Hematopoietic multipotent progenitor cell (in vitro differentiated cells): ENCODE measurements around the gene CPLANE2. TPM values are rescaled to one million over a fixed set of nuclear protein-coding genes. Genes with fewer than 3 reads are reported as not detected.
"Not testable (repeated sequence)": the region's sequence is repeated elsewhere in the genome, so short reads cannot be mapped to it uniquely, and the experiment has no call there.

Experiments used
- DNase-seq, 3 donors: peaks; one replicate each; pipeline ENCODE4 v3.0.0-alpha.2; 2011 to 2015; ENCODE audit warnings: low read depth in 2 of 3, low spot score in 2 of 3
- total RNA-seq: library from RNA; depleted of rRNA; stranded (reverse); fragments of >200 nt; gene quantifications from one replicate; pipeline ENCODE4 v1.2.3, GENCODE V29; 2012

Gene CPLANE2
- total RNA-seq, 1 donor, result 20.7 TPM

DNA sequence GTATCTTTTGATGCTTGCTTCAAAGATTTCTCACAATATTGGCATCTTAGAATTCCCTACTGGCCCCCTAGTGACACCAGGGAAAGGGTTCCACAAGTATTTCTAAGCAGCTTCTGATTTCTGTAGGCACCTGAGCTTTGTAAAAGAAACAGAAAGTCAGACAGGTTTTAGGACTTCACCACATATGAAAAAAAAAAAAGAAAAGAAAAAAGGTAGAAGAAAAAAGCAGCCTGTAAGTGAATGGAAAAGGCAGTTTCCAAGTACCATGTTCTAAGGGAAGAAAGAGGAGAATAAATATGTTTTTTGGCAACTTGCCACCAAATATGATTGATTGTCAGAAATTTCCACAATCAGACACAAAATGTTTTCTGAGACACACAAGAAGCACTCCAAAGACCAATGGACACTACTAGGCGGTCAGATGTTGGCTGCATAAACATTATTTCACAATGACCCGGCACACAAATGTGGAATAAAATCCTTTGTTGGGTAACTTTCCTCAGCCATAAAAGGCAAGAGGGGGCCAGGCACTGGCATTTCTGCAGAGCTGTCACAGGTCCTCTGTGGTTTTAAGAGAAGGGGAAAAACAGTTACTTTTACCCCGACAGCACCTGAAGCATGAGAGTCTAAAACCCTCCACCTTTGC is 12.7 kb upstream of the CPLANE2 start:
- DNase-seq, result no peak

DNA sequence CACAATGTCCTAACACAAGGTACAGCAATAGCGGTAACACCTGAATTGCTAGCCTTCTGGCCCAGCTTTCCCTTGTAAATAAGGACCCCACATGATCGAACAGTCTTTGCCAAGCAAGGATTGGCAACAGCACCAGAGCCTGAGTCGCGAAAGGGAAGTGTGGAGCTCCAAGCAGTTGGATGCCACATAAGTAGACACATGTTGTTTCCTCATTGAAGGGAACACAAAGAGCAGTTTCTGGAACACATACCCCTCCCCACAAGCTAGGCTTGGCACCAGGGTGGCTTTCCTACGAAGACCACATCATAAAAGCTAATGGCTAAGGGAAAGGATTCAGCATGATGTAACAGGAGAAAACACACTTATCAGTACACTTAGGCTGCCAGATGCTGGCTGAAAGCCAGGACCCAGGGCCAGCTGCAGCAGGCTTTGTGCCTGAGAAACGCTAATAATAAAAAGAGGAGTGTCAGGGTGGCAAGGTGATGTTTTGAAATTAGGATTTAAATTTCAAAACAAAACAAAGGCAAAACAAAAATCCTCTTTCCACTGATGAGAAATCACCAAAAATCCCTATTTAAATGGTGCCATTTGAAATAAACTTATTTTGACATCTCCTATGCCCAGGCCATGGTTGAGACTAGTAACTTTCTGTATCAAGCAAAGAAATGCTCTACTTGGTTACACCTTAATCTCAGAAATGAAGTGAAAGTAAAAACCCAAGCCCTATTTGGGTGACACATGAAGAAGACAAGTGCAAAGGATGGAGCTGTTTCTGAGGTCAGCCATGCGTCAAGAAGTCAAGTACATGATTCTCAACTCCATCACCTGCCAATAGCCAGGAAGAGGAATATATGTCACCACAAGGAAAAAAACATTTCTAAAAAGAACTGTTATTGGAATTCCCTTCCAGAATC is 11.9 kb upstream of the CPLANE2 start:
- DNase-seq, result peak in 2 of 3 donors; percentile 77 to 89

DNA sequence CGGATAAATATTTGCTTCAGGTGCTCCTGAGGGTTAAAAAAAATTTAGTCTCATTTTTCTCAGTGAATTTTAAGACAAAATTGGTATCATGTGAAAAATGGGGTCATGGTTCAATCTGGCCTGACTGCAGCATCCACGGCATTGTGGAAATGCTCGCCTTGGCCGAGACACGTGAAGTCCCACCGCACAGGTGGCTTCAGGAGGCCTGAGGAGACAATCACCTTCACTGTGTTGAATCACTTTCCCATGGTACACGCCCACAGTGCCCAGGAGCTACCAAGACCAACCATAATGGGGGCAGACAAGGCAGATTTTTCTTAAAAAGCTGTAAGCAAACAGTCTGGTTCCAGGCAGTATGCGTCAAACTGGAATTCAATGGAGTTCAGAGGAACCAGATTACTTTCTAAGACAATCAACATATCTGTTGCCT is 11.0 kb upstream of the CPLANE2 start:
- no peak for DNase-seq

DNA sequence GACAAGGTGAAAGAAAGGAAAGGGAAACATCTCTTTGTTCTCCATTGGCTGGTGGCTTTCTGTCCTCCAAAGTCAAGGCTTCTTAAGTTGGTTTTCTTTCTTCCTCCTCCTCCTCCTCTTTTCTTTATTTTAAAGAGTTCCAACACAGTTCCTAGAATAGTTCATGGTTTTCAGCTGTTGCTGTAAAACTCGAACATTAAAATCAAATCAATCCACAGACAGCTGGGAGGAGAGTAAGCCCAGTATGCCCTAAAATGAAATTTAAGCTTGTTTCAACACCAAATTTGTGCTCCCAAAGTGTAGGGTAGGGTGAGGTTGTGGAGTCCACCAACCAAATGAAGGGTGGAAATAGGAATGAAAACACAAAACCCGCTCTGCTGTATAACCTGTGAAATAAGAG is 10.5 kb upstream of the CPLANE2 start:
- DNase-seq, result no peak

DNA sequence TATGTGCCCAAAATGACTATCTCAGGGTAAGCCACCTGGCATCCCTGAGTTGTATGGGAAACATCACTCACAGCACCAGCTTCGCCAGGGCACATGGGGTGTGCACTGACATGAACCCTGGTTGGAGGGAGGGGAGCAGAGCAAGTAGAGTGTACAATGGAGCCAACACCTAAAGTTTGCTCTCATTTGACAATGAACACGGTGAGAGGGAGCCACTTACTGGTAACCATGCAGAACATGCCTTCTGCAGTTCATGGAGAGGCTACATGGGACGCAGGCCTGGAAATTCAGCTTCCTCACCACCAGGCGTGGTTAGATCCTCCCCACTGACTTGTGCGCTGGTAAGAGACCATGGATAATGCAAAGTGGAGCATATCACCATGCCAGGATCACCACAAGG is 10.0 kb upstream of the CPLANE2 start:
- DNase-seq, result no peak

DNA sequence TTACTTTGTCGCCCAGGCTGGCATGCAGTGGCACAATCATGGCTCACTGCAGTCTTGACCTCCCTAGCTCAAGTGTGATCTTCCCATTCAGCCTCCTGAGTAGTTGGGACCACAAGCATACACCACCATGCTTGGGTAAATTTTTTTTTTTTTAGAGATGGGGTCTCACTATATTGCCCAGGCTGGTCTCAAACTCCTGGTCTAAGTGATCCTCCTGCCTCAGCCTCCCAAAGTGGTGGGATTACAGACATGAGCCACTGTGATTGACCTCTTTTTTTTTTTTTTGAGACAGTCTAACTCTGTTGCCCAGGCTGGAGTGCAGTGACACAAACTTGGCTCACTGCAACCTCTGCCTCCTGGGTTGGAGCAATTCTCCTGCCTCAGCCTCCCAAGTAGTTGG is 9.3 kb upstream of the CPLANE2 start:
- DNase-seq, result not testable (repeated sequence)

DNA sequence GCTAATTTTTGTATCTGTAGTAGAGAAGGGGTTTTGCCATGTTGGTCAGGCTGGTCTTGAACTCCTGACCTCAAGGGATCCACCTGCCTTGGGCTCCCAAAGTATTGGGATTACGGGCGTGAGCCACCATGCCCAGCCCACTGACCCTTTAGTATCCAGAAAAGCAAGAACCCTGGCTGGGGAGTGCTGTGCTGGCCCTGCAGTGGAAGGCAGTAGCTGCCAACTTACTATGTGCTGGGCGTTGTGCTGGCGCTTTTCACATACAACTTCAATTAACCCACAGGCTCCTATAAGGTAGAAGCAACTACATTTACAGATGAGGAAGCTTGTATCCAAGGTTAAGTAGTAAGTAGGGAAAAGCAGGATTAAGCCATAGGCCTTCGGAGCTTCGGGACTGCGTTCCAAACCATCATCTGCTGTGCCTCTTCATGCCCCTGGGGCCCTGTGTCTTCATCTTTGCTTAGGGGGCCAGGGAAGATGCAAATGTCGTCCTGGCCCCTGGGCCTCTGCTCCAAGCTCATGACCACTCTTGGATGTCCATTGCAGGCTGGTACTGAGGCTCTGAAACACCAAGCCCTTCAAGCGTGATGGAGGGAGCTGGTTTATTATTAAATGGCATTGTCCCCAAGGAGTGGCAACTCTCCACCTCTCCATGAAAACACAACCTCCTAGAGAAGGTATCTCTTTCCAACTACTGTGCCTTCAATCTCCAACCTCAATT is 8.7 kb upstream of the CPLANE2 start:
- DNase-seq, result no peak

DNA sequence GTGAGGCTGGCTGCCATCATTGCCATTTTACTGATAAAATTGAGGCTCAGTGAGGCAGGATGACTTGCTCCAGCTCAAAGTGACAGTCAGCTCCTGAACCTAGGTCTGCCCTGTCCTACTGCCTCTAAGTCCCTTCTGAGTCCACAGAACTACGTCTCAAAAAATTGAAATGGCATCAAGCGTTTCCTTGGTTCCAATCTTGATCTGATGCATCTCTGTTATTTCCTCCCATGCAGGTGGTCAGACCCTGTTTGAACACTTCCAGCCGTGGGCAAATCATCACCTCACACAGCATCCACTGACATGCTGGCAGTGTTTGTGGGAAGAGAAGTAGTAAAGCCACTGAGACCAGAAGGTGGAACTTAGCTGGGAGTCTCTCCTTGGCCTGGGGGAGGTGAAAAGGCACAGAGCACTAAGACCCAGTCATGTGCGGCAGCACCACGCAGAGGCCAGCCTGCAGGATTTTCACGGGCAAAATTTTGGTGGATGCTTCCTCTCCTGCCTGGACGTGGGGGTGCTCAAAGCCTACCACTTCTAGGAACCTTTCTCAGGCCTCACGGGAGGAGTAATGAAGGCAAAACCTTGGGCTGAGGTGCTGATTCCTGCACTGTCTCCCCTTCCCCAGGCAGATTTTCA is 7.8 kb upstream of the CPLANE2 start:
- DNase-seq, result no peak

DNA sequence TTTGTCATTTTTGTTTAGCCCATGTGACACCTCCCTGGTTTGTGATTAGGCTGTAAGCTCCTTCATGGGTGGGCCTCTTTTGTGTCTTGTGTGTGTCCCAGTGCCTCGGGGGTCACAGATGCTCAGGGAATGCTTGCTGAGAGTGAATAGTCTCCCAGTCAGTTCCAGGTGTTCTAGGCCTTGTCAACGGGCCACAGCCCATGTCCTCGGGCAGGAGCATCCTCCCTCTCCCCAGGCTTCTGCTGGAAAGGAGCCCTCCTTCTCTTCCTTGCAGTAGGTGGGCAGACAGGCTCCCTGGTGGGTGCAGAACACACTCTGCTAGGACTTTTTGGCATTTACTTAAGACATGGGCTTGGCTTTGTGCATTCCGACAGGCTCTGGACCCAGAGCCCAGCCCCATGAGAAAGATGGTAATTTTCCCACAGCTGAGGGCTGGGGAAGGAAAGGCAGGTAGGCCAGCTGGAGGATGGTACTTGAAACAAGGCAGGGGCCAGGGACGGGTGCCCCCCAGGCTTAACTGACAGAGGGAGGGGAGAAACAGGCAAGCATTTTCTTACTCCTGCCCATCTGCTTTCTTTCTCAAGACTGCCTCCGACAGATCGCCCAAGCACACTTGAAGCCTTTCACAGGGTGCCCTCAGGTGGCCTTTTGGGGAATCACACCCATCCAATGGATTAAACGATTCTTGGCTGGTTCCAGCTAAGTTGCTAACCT is 7.1 kb upstream of the CPLANE2 start:
- peak; percentile 44 to 91 (median 75) for DNase-seq

DNA sequence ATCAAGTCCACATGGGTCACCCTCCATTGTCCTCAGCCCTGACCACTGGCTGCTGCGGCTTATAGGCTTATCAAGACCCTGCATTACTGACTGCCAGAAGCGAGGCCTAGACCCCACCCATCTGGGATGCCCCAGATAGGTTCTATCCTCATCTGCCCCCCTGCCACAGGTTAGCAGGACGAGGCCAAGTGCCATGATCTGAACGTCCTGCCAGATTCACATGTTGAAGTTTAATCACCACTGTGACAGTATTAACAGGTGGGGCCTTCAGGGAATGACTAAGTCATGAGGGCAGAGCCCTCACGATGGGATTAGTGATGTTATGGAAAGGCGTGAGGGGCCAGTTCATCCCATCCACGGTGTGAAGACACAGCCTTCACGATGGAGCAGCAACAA is 6.2 kb upstream of the CPLANE2 start:
- no peak for DNase-seq

DNA sequence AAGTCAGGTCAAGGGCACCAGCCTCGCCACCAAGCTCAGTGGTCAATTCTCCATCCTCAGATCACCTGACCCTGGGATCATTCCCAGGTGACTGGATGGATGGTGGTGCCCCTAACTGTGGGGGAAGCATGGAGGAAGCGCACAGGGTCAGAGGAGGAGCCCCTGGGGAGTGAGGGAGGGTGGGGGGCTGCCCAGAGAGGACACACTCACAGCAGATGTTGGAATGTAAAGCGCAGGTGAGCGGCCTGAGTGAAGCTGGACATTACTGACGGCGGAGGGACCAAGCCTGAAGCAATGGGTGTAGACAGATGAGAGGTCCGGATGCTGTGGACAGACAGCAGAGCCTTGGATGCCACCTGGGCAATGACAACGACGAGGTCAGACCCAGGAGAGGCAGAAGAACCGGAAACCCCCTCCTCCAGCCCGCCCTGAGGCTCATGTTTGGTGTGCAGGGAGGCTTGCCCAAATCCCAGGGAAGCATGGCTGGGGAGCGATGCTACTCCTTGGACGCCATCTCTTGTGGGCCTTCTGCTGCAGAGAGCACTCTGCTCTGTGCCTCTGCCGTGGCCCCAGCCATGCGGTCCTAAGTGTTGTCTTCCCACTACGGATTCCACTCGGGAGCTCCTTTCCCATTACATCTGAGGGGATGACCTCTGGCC is 5.7 kb upstream of the CPLANE2 start:
- no peak for DNase-seq

DNA sequence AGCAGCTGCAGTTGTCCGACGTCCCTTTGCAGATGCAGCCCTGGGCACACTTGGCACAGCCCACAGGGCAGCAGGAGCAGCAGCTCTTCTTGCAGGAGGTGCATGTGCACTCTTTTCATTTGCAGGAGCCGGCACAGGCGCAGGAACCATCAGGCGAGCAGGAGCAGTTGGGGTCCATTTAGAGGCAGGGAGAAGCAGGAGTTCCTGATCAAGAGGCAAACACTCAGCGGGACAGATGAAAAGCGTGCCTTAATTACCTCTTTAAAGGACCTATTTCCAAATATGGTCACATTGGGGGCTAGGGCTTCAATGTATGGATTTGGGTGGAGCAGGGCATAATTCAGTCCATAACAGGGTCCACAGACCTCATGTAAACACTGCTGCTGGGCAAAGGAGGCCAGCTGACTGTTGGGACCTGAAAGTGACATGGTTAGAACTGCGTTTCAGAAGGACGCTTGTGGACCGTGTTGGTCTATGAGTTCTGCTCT is 4.3 kb upstream of the CPLANE2 start:
- DNase-seq, result no peak

DNA sequence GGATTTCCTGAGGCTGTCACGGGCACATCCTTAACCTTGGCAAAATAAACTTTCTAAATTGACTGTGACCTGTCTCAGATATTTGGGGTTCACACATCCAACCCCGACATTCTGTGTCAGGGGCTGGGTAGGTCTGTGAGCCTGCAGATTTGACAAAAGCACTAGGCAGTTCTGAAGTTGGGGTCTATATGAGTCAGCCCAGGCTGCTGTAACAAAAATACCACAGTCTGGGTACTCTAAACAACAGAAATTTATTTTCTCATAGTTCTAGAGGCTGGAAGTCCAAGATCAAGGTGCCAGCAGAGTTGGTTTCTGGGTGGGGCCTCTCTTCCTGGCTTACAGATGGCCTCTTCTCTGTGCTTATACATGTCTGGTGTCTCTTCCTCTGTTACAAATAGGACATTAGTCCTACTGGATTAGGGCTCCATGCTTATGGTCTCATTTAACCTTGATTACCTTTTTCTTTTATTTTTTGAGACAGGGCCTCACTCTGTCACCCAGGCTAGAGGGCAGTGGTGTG is 3.0 kb upstream of the CPLANE2 start:
- no peak for DNase-seq

DNA sequence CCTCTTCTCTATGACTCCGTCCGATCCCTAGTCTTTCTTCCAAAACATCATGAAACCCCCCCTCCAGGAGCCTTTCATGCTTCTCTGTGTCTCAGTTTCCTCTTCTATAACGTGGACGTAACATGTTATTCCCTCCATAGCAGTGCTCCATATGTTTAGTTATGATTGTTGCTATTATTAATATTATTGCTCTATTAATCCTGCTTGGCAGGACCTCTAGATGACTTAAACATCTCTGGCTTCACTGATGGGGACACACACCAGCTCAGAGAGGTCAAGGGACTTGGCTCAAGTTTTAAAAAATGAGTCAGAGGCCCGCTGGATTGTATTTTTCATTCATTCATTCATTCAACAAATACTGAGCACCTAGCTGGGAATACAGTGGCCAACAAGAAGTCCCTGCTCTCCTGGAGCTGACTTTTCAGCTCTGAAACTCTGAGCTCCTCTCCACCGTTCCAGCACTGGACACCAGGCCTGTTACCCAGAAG is 404 bp upstream of the CPLANE2 start:
- no peak for DNase-seq

DNA sequence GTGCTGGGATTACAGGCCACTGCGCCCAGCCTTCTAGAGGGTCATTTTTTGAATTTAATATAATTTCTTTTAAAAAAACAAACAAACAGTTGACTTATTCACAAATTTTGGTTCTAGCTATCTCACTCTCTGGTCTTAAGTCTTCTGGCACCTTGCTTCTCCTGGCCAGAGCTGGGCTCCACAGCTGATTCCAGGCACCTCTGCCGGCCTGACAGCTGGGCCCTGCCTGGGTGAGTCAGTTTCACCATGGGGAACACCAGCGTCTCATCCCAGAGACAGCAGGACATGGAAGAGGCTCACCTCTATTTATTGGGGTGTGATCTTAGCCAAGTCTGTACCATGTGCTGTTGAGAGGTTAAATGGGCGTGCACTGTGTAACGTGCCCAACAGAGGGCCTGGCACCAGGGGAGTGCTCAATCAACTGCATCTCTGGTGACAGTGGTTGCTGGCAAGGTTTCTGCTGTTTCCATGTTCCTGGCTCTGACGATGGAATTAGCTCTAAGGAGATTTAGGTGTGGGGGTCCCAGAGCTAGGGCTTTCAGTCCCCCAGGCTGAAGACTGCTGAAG is 956 bp downstream of the CPLANE2 start:
- peak; percentile 32 to 81 (median 67) for DNase-seq

DNA sequence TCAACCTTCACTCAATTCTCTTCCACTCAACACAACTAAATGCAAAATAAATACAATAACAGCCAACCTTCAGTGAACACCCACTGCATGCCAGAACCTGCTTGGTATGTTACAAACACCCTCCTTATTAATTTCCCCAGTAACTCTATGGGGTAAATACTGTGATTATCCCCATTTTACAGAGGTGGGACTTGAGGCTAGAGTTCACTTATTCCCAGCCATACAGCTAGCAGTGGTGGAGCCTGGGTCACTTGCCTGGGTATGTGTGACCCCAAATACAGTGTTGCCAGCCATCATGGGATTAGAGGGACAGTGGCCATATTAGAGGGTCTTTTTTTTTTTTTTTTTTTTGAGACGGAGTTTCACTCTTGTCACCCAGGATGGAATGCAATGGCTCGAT is 1.6 kb downstream of the CPLANE2 start:
- DNase-seq, result no peak

DNA sequence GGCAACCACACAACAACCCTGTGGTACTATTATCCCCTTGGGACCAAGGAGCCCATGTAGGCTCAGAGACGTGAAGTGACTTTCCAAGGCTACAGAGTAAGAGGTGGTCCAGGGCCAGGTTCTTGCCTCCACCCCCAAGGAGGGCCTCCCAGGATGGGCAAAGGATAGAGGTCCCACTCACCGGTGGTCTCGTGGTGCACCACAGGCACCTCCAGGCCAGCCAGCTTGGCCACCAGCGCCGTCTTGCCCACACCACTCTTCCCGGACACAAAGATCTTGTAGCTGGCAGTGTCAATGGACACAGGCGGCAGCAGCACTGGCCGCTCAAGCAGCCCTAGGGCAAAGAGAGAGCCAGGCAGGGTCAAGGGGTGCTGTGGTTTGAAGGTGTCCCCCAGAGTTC is 3.6 kb downstream of the CPLANE2 start:
- no peak for DNase-seq

DNA sequence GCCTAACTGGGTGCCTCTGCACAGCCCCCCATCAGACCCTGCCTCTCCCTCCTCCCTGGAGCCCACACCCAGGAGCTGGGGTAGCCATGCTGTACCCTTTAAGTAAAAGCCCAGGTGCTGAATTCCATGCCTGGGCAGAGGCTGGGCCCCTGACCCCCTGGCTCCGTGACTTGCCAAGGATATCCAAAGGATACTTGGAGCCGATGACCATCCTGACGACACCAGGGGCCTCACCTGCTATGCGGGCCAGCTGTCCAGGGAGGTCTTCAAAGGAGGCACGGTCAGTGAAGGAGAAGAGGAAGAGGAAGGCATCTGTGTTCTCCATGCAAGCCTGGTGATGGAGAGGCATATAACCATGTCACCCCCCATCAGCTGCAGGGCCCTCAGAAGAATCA is 4.7 kb downstream of the CPLANE2 start:
- no peak for DNase-seq
